ENCODE data around the gene EMC7. TPM values are rescaled to one million over a fixed set of nuclear protein-coding genes. Genes with fewer than 3 reads are reported as not detected.

The EMC7 gene
- total RNA-seq, 1 experiment from 2014 or later, result 55.6 TPM

GRCh38 chr15:34116620-34117019 is 15.0 kb upstream of the EMC7 start:
- Histone ChIP-seq H2BK120ac (ENCODE audit: low read depth, low read length, poor library complexity, severe bottlenecking) (no peak overlapping the region), H2BK12ac (ENCODE audit: insufficient read length, low read depth, low read length) (no peak overlapping the region), H2BK5ac (ENCODE audit: insufficient read length, low read length) (no peak overlapping the region), H2AFZ (ENCODE audit: low read length) (no peak overlapping the region), H4K20me1 (ENCODE audit: control insufficient read depth, insufficient read depth, insufficient read length) (no peaks in the 10 kb centered on the region), H3K9me3 (ENCODE audit: control insufficient read depth, low read depth, low read length) (no peaks in the 10 kb centered on the region), H3K27ac (ENCODE audit: insufficient read length, low read depth, low read length) (no peak overlapping the region), H3K4ac (ENCODE audit: low read depth, low read length) (no peak overlapping the region), H4K91ac (ENCODE audit: insufficient read length, low read depth, low read length) (no peak overlapping the region), H2BK15ac (ENCODE audit: low read depth, low read length) (no peak overlapping the region), H3K79me1 (ENCODE audit: insufficient read depth, low read depth, low read length, poor library complexity, severe bottlenecking) (no peaks in the 10 kb centered on the region), H4K5ac (ENCODE audit: insufficient read length, low read depth, low read length) (no peak overlapping the region), H3K4me1 (ENCODE audit: insufficient read depth, low read length) (no peaks in the 10 kb centered on the region), H3T11ph (ENCODE audit: low read length) (no peak overlapping the region), H3K18ac (ENCODE audit: insufficient read length, low read depth, low read length) (no peak overlapping the region), H4K8ac (replicated peaks; ENCODE audit: insufficient read length, low read depth, low read length) (no peak overlapping the region), H2AK5ac (ENCODE audit: insufficient read length, low read length) (no peak overlapping the region), H3K27me3 (ENCODE audit: insufficient read depth, low read length) (no peaks in the 10 kb centered on the region), H3K56ac (ENCODE audit: insufficient read length, low read depth, low read length) (no peak overlapping the region), H3K4me2 (ENCODE audit: insufficient read depth, insufficient read length, low read length) (no peak overlapping the region), H3K9ac (ENCODE audit: extremely low read depth, insufficient read length, low read length) (no peak overlapping the region), H3K23me2 (ENCODE audit: insufficient read length, low read depth, low read length, poor library complexity, severe bottlenecking) (no peaks in the 10 kb centered on the region), H2BK20ac (ENCODE audit: low read depth, low read length, poor library complexity, severe bottlenecking) (no peak overlapping the region), H3K23ac (ENCODE audit: insufficient read length, low read depth, low read length) (no peak overlapping the region), H3K79me2 (ENCODE audit: insufficient read depth, low read length) (no peaks in the 10 kb centered on the region), H3K14ac (ENCODE audit: insufficient read depth, low read length) (no peak overlapping the region)
- TF ChIP-seq CTCF (conservative IDR thresholded peaks at IDR 0.05), result no peak
- no peaks in the 10 kb centered on the region; the same call in none of the 2 replicates for H3K27me3 Mint-ChIP-seq (ENCODE audit: low read depth)
- H3K4me1 Mint-ChIP-seq, result peaks cover 0 to under 1% of the 10 kb centered on the region in 2 experiments; a peak in 1 of 4 replicates
- DNase-seq, result no peak
- H3K9me3 Mint-ChIP-seq, result no peaks in the 10 kb centered on the region
- H3K27ac Mint-ChIP-seq, result no peak overlapping the region
- no peak overlapping the region for H3K4me3 Mint-ChIP-seq
- H3K36me3 Mint-ChIP-seq (ENCODE audit: insufficient read depth in 1 of 3, low read depth in 3 of 3), result no peaks in the 10 kb centered on the region
- WGBS (ENCODE audit: extremely low coverage, insufficient read length, low lambda C conversion rate), result no CpG with 5 or more reads among the region's 2 CpGs

All from H9 (cell line).